COLO829 (cell line): ENCODE measurements around the gene SEC23B.

Experiments used
- DNase-seq: peaks from one replicate; pipeline ENCODE4 v3.0.0; 2012; ENCODE audit warnings: low spot score

SEC23B gene

GRCh38 chr20:18588574-18588933 lies 80.8 kb downstream of the SEC23B start:
- DNase-seq: no peak

GRCh38 chr20:18589941-18590674 lies 82.4 kb downstream of the SEC23B start:
- DNase-seq: no peak

- DNase-seq: no peak
Measured at GRCh38 chr20:18596270-18596669, 88.5 kb downstream of the SEC23B start.

GRCh38 chr20:18609741-18610140 lies 102.0 kb downstream of the SEC23B start:
- DNase-seq: no peak
